ENCODE data around the gene TES. TPM values are rescaled to one million over a fixed set of nuclear protein-coding genes. Genes with fewer than 3 reads are reported as not detected.
A peak's percentile ranks its signal among the peaks of the same experiment; 100 is the strongest.

The TES gene
- total RNA-seq, 6 experiments from 2014 or later = 10.4 to 29.3 (median 22.4) TPM

DNA sequence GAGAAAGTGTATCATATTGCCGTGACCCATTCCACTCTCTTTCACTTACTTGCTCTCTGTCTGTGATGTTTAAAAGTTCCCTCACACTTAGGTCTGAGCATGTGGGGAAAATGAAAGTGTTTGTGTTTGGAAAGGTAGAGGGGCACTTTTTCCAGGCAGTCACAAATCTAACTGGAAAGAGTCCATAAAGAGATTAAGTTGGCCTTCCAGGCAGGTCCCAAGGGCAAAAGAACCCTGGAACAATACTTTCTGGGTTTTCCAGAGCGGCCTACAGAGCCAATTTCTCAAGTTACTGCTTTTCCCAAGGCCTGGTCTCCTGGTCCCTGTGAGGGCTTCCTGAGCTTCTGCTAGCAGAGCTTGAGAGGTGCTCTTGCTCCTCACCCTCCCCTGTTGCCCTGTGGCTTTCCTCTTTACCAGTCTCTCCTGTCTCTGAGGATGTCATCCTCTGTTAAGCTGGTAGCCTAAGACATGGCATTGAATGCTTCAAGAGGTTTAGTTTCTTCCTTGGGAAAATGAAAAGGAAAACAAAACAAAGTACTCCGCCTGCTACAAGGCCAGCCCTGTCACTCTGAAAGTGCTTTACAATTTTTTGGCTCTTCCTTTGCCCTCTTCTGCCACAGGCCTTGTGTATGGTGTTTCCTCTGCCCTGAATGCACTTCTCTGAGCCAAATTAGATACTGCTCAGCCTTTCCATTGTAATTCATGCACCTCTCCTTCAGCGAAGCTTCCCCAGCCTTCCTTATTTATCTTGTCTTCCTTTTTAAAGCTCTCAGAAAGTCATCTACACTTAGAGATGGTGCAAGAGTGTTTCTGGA, 20.1 kb downstream of the TES start:
- H3K27ac Mint-ChIP-seq = peak overlapping the region; percentile 29
- TF ChIP-seq, protein P1, sequence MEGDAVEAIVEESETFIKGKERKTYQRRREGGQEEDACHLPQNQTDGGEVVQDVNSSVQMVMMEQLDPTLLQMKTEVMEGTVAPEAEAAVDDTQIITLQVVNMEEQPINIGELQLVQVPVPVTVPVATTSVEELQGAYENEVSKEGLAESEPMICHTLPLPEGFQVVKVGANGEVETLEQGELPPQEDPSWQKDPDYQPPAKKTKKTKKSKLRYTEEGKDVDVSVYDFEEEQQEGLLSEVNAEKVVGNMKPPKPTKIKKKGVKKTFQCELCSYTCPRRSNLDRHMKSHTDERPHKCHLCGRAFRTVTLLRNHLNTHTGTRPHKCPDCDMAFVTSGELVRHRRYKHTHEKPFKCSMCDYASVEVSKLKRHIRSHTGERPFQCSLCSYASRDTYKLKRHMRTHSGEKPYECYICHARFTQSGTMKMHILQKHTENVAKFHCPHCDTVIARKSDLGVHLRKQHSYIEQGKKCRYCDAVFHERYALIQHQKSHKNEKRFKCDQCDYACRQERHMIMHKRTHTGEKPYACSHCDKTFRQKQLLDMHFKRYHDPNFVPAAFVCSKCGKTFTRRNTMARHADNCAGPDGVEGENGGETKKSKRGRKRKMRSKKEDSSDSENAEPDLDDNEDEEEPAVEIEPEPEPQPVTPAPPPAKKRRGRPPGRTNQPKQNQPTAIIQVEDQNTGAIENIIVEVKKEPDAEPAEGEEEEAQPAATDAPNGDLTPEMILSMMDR (IDR thresholded peaks at IDR 0.05) = no peak
- H3K36me3 Mint-ChIP-seq (ENCODE audit: low read depth) = no peaks in the 10 kb centered on the region
- H3K4me1 Mint-ChIP-seq (ENCODE audit: low read depth) = peaks cover 86% of the 10 kb centered on the region
- no peak for DNase-seq
- H3K27me3 Mint-ChIP-seq (ENCODE audit: insufficient read depth) = no peaks in the 10 kb centered on the region; the same call in 1 of the 2 replicates
- peak overlapping the region; percentile 18; the same call in 1 of the 2 replicates for H3K4me3 Mint-ChIP-seq
- H3K9me3 Mint-ChIP-seq = no peaks in the 10 kb centered on the region

DNA sequence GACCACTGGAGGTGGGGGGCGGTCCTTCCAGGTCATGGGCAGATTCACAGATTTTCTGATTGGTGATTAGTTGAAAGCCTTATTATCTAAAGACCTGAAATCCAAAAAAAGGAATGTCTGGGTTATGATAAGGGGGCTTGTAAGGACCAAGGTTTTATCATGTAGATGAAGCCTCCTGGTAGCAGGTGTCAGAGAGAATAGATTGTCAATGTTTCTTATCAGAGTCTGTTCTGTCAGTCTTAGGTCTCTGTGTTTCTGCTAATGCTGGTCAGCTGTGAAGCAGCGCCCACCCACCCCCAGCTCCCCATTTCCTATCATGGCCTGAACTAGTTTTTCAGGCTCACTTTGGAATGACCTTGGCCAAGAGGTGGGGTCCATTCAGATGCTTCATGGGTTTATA, 21.2 kb downstream of the TES start:
- DNase-seq = no peak
- H3K36me3 Mint-ChIP-seq (ENCODE audit: low read depth) = no peaks in the 10 kb centered on the region
- peak overlapping the region; percentile 14; the same call in 1 of the 2 replicates for H3K4me3 Mint-ChIP-seq
- TF ChIP-seq, protein P1 (IDR thresholded peaks at IDR 0.05) = no peak
- H3K9me3 Mint-ChIP-seq = no peaks in the 10 kb centered on the region
- H3K27me3 Mint-ChIP-seq (ENCODE audit: insufficient read depth) = no peaks in the 10 kb centered on the region
- H3K27ac Mint-ChIP-seq = peak overlapping the region; percentile 80
- H3K4me1 Mint-ChIP-seq (ENCODE audit: low read depth) = peaks cover 74% of the 10 kb centered on the region

DNA sequence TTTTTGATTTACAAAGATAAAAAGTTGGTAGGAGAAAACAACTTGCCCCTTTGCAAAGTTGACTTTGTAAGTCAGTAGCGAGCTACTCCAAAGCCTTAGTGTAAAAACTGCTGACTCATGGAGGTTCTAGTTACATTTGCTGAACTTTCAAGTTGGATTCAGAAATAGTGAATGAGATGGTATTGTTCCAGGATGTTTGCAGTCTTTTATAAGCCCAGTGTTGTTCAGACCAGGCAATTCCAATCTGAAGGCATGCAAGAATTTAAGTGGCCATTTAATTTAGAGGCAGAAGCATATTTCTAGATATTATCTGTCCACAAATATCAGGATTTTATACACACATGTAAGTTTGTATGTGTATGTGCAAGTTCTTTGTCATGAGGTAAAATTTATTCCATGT, 21.6 kb downstream of the TES start:
- TF ChIP-seq, protein P1 (IDR thresholded peaks at IDR 0.05) = no peak
- H3K36me3 Mint-ChIP-seq (ENCODE audit: low read depth) = no peaks in the 10 kb centered on the region
- H3K27ac Mint-ChIP-seq = peak overlapping the region; percentile 80
- no peaks in the 10 kb centered on the region for H3K9me3 Mint-ChIP-seq
- peak; percentile 52 for DNase-seq
- no peaks in the 10 kb centered on the region for H3K27me3 Mint-ChIP-seq (ENCODE audit: insufficient read depth)
- peaks cover 70% of the 10 kb centered on the region for H3K4me1 Mint-ChIP-seq (ENCODE audit: low read depth)
- peak overlapping the region; percentile 14 for H3K4me3 Mint-ChIP-seq

DNA sequence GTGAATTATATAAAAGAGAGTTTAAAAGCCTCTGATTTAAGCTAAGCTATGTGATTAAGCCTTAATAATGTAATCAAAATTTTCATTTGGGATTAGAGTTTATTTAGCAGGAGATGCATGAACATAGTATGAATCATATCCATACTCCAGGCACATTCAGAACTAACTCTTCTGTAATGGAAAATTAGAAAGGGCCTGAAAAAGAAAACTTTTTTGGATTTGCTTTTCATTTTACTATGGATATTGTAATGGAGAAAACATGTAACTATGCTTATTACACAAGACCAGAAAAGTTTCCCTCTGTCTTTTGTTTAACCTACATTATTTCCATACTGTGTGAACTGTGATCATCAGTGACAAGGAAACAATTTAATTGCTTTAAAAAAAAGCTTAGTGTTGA, 22.0 kb downstream of the TES start:
- no peak for DNase-seq
- peak overlapping the region; percentile 14 for H3K4me3 Mint-ChIP-seq
- no peaks in the 10 kb centered on the region for H3K36me3 Mint-ChIP-seq (ENCODE audit: low read depth)
- H3K9me3 Mint-ChIP-seq = no peaks in the 10 kb centered on the region
- TF ChIP-seq, protein P1 (IDR thresholded peaks at IDR 0.05) = no peak
- peaks cover 66% of the 10 kb centered on the region for H3K4me1 Mint-ChIP-seq (ENCODE audit: low read depth)
- H3K27me3 Mint-ChIP-seq (ENCODE audit: insufficient read depth) = peaks cover under 1% of the 10 kb centered on the region; the same call in 1 of the 2 replicates
- H3K27ac Mint-ChIP-seq = peak overlapping the region; percentile 80

DNA sequence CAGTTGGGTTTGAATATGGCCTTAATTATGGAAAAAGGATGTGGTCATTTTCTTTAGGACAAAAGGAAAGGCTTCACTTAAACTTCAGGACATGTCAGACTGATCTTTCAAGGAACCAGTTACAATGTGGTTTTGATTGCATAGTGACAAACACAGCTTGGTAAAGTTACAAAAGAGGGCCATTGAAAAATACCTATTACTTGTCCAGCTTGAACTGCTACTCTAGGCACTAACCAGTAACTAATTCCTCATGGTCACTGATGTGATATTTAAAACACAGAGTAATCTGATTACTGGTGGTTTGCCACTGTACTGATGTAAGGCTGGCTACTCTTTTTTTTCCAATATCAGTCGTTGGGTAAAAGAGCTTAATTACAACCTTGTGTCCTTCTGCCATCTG, 22.6 kb downstream of the TES start:
- peaks cover 5% of the 10 kb centered on the region; the same call in 1 of the 2 replicates for H3K36me3 Mint-ChIP-seq (ENCODE audit: low read depth)
- DNase-seq = no peak
- TF ChIP-seq, protein P1 (IDR thresholded peaks at IDR 0.05) = no peak
- H3K4me3 Mint-ChIP-seq = no peak overlapping the region
- peak overlapping the region; percentile 80 for H3K27ac Mint-ChIP-seq
- peaks cover 60% of the 10 kb centered on the region for H3K4me1 Mint-ChIP-seq (ENCODE audit: low read depth)
- no peaks in the 10 kb centered on the region for H3K9me3 Mint-ChIP-seq
- H3K27me3 Mint-ChIP-seq (ENCODE audit: insufficient read depth) = peaks cover 2% of the 10 kb centered on the region; the same call in 1 of the 2 replicates

All from HFFc6 (cell line).